Measurements from ENCODE around the gene TSPEAR. TPM values are rescaled to one million over a fixed set of nuclear protein-coding genes. Genes with fewer than 3 reads are reported as not detected.

Gene TSPEAR
- total RNA-seq, 1 donor from 2014 or later: not detected

GRCh38 chr21:44757731-44758130 lies 46.4 kb upstream of the TSPEAR start:
- Mint-ChIP-seq H3K4me3 (ENCODE audit: low read depth) (no peak overlapping the region), H3K4me1 (ENCODE audit: low read depth) (peaks cover 2% of the 10 kb centered on the region), H3K36me3 (ENCODE audit: insufficient read depth) (no peaks in the 10 kb centered on the region), H3K27me3 (peaks cover 12% of the 10 kb centered on the region), H3K27ac (no peak overlapping the region), H3K9me3 (ENCODE audit: low read depth) (peaks cover 5% of the 10 kb centered on the region)
- no peak for DNase-seq (ENCODE audit: low spot score, unreplicated experiment)
- no peak for TF ChIP-seq CTCF (IDR thresholded peaks at IDR 0.05; ENCODE audit: unreplicated experiment)

DNA sequence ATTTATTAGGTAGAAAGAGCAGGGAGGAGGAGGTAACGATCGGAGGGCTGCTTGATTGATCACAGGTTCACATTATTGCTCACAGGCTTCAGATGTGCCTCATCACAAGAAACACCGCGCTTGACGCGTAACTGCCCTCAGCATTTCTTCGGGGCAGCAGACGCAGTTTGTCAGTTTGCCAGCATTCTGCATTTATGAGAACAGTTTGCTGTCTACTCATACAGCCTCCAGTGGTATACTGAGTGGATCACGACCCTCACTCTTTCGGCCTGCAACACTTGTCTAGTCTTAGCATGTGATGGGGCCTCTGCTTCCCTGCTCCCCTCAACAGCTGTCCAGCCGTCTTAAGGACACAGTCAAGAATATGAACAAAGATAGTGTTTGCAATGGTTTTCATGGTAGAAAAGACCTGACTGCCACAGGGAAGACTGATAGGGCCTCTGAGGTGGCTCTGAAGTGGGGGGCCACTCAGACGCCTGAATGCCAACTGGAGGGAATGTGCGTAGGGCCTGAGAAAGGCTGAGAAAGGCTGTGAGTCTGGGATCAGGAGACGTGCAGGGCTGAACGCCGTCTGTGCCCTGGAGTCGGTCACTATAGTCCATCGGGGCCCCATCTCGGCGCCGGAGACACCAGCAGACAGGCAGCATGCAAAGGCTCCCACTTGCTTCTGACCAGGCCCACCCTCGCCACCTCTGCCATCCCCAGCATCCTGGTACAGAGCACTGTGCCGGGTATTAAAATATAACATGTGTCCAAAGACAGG lies 45.2 kb upstream of the TSPEAR start:
- no peak for TF ChIP-seq CTCF (IDR thresholded peaks at IDR 0.05; ENCODE audit: unreplicated experiment)
- Mint-ChIP-seq H3K27ac (no peak overlapping the region), H3K4me1 (ENCODE audit: low read depth) (peaks cover 2% of the 10 kb centered on the region), H3K36me3 (ENCODE audit: insufficient read depth) (no peaks in the 10 kb centered on the region), H3K9me3 (ENCODE audit: low read depth) (peaks cover 5% of the 10 kb centered on the region), H3K4me3 (ENCODE audit: low read depth) (no peak overlapping the region), H3K27me3 (peaks cover 14% of the 10 kb centered on the region)
- no peak for DNase-seq (ENCODE audit: low spot score, unreplicated experiment)

GRCh38 chr21:44755227-44755626 lies 43.9 kb upstream of the TSPEAR start:
- DNase-seq (ENCODE audit: low spot score, unreplicated experiment): no peak
- H3K27me3 Mint-ChIP-seq: peaks cover 19% of the 10 kb centered on the region
- H3K4me1 Mint-ChIP-seq (ENCODE audit: low read depth): no peaks in the 10 kb centered on the region
- H3K27ac Mint-ChIP-seq: no peak overlapping the region
- no peaks in the 10 kb centered on the region for H3K36me3 Mint-ChIP-seq (ENCODE audit: insufficient read depth)
- TF ChIP-seq CTCF (IDR thresholded peaks at IDR 0.05; ENCODE audit: unreplicated experiment): no peak
- peaks cover 5% of the 10 kb centered on the region for H3K9me3 Mint-ChIP-seq (ENCODE audit: low read depth)
- H3K4me3 Mint-ChIP-seq (ENCODE audit: low read depth): no peak overlapping the region

GRCh38 chr21:44753357-44753756 lies 42.0 kb upstream of the TSPEAR start:
- peaks cover 26% of the 10 kb centered on the region for H3K27me3 Mint-ChIP-seq
- TF ChIP-seq CTCF (IDR thresholded peaks at IDR 0.05; ENCODE audit: unreplicated experiment): no peak
- H3K9me3 Mint-ChIP-seq (ENCODE audit: low read depth): peaks cover 5% of the 10 kb centered on the region
- no peak overlapping the region for H3K27ac Mint-ChIP-seq
- no peaks in the 10 kb centered on the region for H3K36me3 Mint-ChIP-seq (ENCODE audit: insufficient read depth)
- no peak overlapping the region for H3K4me3 Mint-ChIP-seq (ENCODE audit: low read depth)
- H3K4me1 Mint-ChIP-seq (ENCODE audit: low read depth): peaks cover 2% of the 10 kb centered on the region
- no peak for DNase-seq (ENCODE audit: low spot score, unreplicated experiment)

- Mint-ChIP-seq H3K27me3 (peaks cover 31% of the 10 kb centered on the region), H3K27ac (no peak overlapping the region), H3K9me3 (ENCODE audit: low read depth) (peaks cover 5% of the 10 kb centered on the region), H3K4me3 (ENCODE audit: low read depth) (no peak overlapping the region), H3K36me3 (ENCODE audit: insufficient read depth) (no peaks in the 10 kb centered on the region), H3K4me1 (ENCODE audit: low read depth) (peaks cover 2% of the 10 kb centered on the region)
- DNase-seq (ENCODE audit: low spot score, unreplicated experiment): no peak
- no peak for TF ChIP-seq CTCF (IDR thresholded peaks at IDR 0.05; ENCODE audit: unreplicated experiment)
Measured at GRCh38 chr21:44752671-44753235, 41.4 kb upstream of the TSPEAR start.
